T-helper 1 cell treated with Interleukin-12 subunit alpha and Interleukin-12 subunit beta and Interleukin-4 antibody, amounts not matched to agents 30 μg/mL and 1 μg/mL, for 36 hours (primary cell): ENCODE measurements around the gene FOXL1.

Source experiments
- H3K27ac Mint-ChIP-seq: one replicate; pipeline ENCODE4 v1.8.0; 2021; ENCODE audit warnings: mild to moderate bottlenecking, mixed read lengths
- H3K27me3 Mint-ChIP-seq: one replicate; pipeline ENCODE4 v1.8.0; 2021; ENCODE audit warnings: low read depth, mixed read lengths
- H3K36me3 Mint-ChIP-seq: one replicate; pipeline ENCODE4 v1.8.0; 2021; ENCODE audit warnings: low read depth, mixed read lengths
- H3K4me1 Mint-ChIP-seq: one replicate; pipeline ENCODE4 v1.8.0; 2021; ENCODE audit warnings: low read depth, mixed read lengths
- H3K4me3 Mint-ChIP-seq: one replicate; pipeline ENCODE4 v1.8.0; 2021; ENCODE audit warnings: mild to moderate bottlenecking, moderate library complexity, mixed read lengths
- H3K9me3 Mint-ChIP-seq: one replicate; pipeline ENCODE4 v1.8.0; 2021; ENCODE audit warnings: mixed read lengths

The FOXL1 gene

GRCh38 chr16:86542756-86543750 is 35.3 kb upstream of the FOXL1 start:
- Mint-ChIP-seq H3K36me3 (peaks cover 28% of the 10 kb centered on the region), H3K27ac (no peak overlapping the region), H3K9me3 (no peaks in the 10 kb centered on the region), H3K4me3 (no peak overlapping the region), H3K27me3 (no peaks in the 10 kb centered on the region), H3K4me1 (no peaks in the 10 kb centered on the region)

- no peak overlapping the region for H3K4me3 Mint-ChIP-seq
- peaks cover 25% of the 10 kb centered on the region for H3K36me3 Mint-ChIP-seq
- no peak overlapping the region for H3K27ac Mint-ChIP-seq
- no peaks in the 10 kb centered on the region for H3K27me3 Mint-ChIP-seq
- no peaks in the 10 kb centered on the region for H3K4me1 Mint-ChIP-seq
- H3K9me3 Mint-ChIP-seq: no peaks in the 10 kb centered on the region
Observed at GRCh38 chr16:86545481-86545880, 32.9 kb upstream of the FOXL1 start.

- no peaks in the 10 kb centered on the region for H3K4me1 Mint-ChIP-seq
- no peak overlapping the region for H3K4me3 Mint-ChIP-seq
- H3K27ac Mint-ChIP-seq: no peak overlapping the region
- no peaks in the 10 kb centered on the region for H3K9me3 Mint-ChIP-seq
- no peaks in the 10 kb centered on the region for H3K27me3 Mint-ChIP-seq
- H3K36me3 Mint-ChIP-seq: peaks cover 22% of the 10 kb centered on the region
Observed at GRCh38 chr16:86545954-86546637, 32.3 kb upstream of the FOXL1 start.

GRCh38 chr16:86546638-86547013 is 31.7 kb upstream of the FOXL1 start:
- no peak overlapping the region for H3K27ac Mint-ChIP-seq
- H3K27me3 Mint-ChIP-seq: no peaks in the 10 kb centered on the region
- H3K9me3 Mint-ChIP-seq: no peaks in the 10 kb centered on the region
- H3K4me3 Mint-ChIP-seq: no peak overlapping the region
- H3K36me3 Mint-ChIP-seq: peaks cover 26% of the 10 kb centered on the region
- H3K4me1 Mint-ChIP-seq: no peaks in the 10 kb centered on the region

- Mint-ChIP-seq H3K4me3 (no peak overlapping the region), H3K9me3 (no peaks in the 10 kb centered on the region), H3K27me3 (no peaks in the 10 kb centered on the region), H3K4me1 (no peaks in the 10 kb centered on the region), H3K27ac (no peak overlapping the region), H3K36me3 (peaks cover 27% of the 10 kb centered on the region)
Observed at GRCh38 chr16:86547286-86547685, 31.1 kb upstream of the FOXL1 start.

GRCh38 chr16:86549076-86549892 is 29.1 kb upstream of the FOXL1 start:
- peaks cover 10% of the 10 kb centered on the region for H3K4me1 Mint-ChIP-seq
- H3K4me3 Mint-ChIP-seq: no peak overlapping the region
- H3K9me3 Mint-ChIP-seq: no peaks in the 10 kb centered on the region
- no peaks in the 10 kb centered on the region for H3K27me3 Mint-ChIP-seq
- H3K27ac Mint-ChIP-seq: no peak overlapping the region
- peaks cover 35% of the 10 kb centered on the region for H3K36me3 Mint-ChIP-seq

- Mint-ChIP-seq H3K9me3 (no peaks in the 10 kb centered on the region), H3K4me3 (no peak overlapping the region), H3K4me1 (peaks cover 11% of the 10 kb centered on the region), H3K36me3 (peaks cover 30% of the 10 kb centered on the region), H3K27me3 (no peaks in the 10 kb centered on the region), H3K27ac (no peak overlapping the region)
Observed at GRCh38 chr16:86549893-86550190, 28.5 kb upstream of the FOXL1 start.

- Mint-ChIP-seq H3K27me3 (no peaks in the 10 kb centered on the region), H3K9me3 (no peaks in the 10 kb centered on the region), H3K27ac (no peak overlapping the region), H3K4me1 (peaks cover 13% of the 10 kb centered on the region), H3K36me3 (peaks cover 28% of the 10 kb centered on the region), H3K4me3 (no peak overlapping the region)
Observed at GRCh38 chr16:86550281-86550680, 28.1 kb upstream of the FOXL1 start.

- Mint-ChIP-seq H3K9me3 (no peaks in the 10 kb centered on the region), H3K27me3 (no peaks in the 10 kb centered on the region), H3K27ac (no peak overlapping the region), H3K4me1 (peaks cover 15% of the 10 kb centered on the region), H3K4me3 (no peak overlapping the region), H3K36me3 (peaks cover 20% of the 10 kb centered on the region)
Observed at GRCh38 chr16:86553356-86553755, 25.0 kb upstream of the FOXL1 start.

- H3K4me1 Mint-ChIP-seq: peaks cover 15% of the 10 kb centered on the region
- no peaks in the 10 kb centered on the region for H3K9me3 Mint-ChIP-seq
- H3K4me3 Mint-ChIP-seq: peak overlapping the region; percentile 89
- H3K27ac Mint-ChIP-seq: peak overlapping the region; percentile 94
- peaks cover 19% of the 10 kb centered on the region for H3K36me3 Mint-ChIP-seq
- H3K27me3 Mint-ChIP-seq: no peaks in the 10 kb centered on the region
Observed at GRCh38 chr16:86554599-86554916, 23.8 kb upstream of the FOXL1 start.

GRCh38 chr16:86554917-86555703 is 23.2 kb upstream of the FOXL1 start, which contains the start of gene MTHFSD:
MTHFSD (minus strand) TSS chr16:86555235; CDS start chr16:86555184, 51 bp downstream.
- no peaks in the 10 kb centered on the region for H3K27me3 Mint-ChIP-seq
- peaks cover 15% of the 10 kb centered on the region for H3K4me1 Mint-ChIP-seq
- H3K36me3 Mint-ChIP-seq: peaks cover 19% of the 10 kb centered on the region
- H3K27ac Mint-ChIP-seq: peak within 1 kb of the TSS; percentile 94
- H3K9me3 Mint-ChIP-seq: no peaks in the 10 kb centered on the region
- H3K4me3 Mint-ChIP-seq: peak within 1 kb of the TSS; percentile 89

- peak overlapping the region; percentile 89 for H3K4me3 Mint-ChIP-seq
- peaks cover 15% of the 10 kb centered on the region for H3K4me1 Mint-ChIP-seq
- peaks cover 15% of the 10 kb centered on the region for H3K36me3 Mint-ChIP-seq
- H3K27ac Mint-ChIP-seq: peak overlapping the region; percentile 94
- no peaks in the 10 kb centered on the region for H3K27me3 Mint-ChIP-seq
- H3K9me3 Mint-ChIP-seq: no peaks in the 10 kb centered on the region
Observed at GRCh38 chr16:86555704-86556075, 22.7 kb upstream of the FOXL1 start.

GRCh38 chr16:86556576-86556975 is 21.8 kb upstream of the FOXL1 start:
- Mint-ChIP-seq H3K4me1 (peaks cover 15% of the 10 kb centered on the region), H3K9me3 (no peaks in the 10 kb centered on the region), H3K27ac (peak overlapping the region; percentile 55), H3K4me3 (no peak overlapping the region), H3K27me3 (no peaks in the 10 kb centered on the region), H3K36me3 (peaks cover 11% of the 10 kb centered on the region)

GRCh38 chr16:86557587-86557986 is 20.8 kb upstream of the FOXL1 start:
- H3K27me3 Mint-ChIP-seq: no peaks in the 10 kb centered on the region
- H3K9me3 Mint-ChIP-seq: no peaks in the 10 kb centered on the region
- no peak overlapping the region for H3K27ac Mint-ChIP-seq
- H3K4me1 Mint-ChIP-seq: peaks cover 14% of the 10 kb centered on the region
- no peak overlapping the region for H3K4me3 Mint-ChIP-seq
- peaks cover 7% of the 10 kb centered on the region for H3K36me3 Mint-ChIP-seq
